Measurements from ENCODE around the gene HNRNPUL1.
"Not testable (repeated sequence)": the region's sequence is repeated elsewhere in the genome, so short reads cannot be mapped to it uniquely, and the experiment has no call there.

HNRNPUL1 gene

GRCh38 chr19:41278478-41278877, 14.3 kb downstream of the HNRNPUL1 start:
- no peak for DNase-seq

GRCh38 chr19:41288673-41289530, 24.7 kb downstream of the HNRNPUL1 start:
- DNase-seq, result no peak

- not testable (repeated sequence) for DNase-seq
Observed at GRCh38 chr19:41289814-41290213, 25.6 kb downstream of the HNRNPUL1 start.

DNA sequence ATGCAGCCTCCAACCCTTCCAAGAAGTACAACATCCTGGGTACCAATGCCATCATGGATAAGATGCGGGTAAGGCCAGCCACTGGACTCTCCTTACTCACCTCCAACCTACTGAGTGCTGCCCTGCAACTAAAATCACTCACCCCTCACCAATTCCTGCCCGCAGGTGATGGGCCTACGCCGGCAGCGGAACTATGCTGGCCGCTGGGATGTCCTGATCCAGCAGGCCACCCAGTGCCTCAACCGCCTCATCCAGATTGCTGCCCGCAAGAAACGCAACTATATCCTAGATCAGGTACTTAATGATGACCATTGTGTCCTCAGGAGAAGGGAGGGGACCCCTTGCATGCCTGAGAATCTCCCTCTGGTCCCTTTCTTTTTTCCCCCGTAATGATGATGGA, 30.2 kb downstream of the HNRNPUL1 start:
- no peak for DNase-seq

- DNase-seq, result no peak
Observed at GRCh38 chr19:41295499-41295898, 31.3 kb downstream of the HNRNPUL1 start.

DNA sequence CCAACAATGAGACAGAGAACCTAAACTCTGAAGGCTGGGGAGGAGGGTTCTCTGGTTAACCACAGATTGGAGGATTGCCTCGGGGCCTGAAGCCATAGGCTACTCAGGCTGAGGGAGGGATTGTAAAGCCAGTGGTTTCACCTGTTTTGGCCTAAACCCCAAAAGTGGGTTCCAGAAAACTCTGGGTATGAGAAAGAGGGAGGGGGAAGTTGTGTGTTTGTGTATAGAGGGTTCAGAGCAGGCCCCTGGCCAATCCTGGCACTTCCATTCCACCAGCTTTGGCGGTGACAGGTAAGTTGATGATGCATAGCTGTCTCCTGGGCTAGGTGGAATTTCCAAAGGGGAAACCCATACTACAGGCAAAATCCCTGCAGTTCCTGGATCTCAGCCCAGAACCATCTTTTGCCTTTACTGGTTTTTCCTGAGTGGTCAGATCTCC, 32.3 kb downstream of the HNRNPUL1 start:
- no peak for DNase-seq

GRCh38 chr19:41297628-41298347, 33.6 kb downstream of the HNRNPUL1 start:
- DNase-seq, result no peak

DNA sequence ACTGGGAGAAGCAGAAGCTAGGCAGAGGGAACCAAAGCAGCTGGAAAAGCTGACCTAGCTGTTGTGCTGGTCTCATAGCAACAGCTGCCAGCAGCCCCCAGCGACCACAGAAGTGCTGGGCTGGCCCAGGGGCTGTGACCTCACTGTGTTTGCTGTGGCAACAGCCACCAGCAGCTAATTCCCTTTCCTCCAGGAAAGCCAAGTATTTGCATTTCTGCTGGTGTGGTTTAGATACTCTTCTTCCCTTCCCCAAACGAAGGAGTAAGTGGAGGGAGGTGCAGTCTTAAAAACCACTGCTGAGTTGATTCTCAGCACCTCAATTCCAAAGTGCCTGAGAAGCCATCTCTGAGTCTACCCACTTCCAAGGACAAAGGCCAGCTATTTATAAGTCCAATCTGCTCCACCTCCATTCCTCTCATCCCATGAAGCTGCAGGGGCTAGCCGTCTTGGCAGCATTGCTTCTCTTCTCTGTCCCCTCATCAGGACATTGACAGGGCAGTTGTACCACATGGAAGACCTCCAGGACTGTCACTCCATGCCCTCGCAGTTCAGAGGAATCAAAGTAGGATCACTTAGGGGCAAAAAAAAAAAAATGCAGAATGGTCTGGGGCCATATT, 34.3 kb downstream of the HNRNPUL1 start:
- peak; percentile 34 for DNase-seq

- no peak for DNase-seq
Observed at GRCh38 chr19:41299046-41299754, 35.0 kb downstream of the HNRNPUL1 start.

DNA sequence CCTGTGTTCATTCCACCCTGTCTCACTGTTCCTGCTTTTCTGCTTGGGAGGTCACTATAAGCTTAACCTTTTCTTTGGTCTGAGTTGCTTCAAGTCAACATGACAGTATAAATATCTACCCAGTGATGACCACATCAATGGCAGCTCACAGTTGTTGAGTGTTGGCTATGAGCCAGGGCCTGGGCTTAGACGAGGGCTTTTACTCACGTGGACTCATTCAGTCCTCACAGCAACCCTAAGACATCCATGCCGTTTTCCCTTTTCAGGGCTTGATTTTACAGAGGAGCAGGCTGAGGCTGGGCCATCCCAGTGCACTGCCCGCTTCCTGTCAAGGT, 35.5 kb downstream of the HNRNPUL1 start:
- no peak for DNase-seq

- DNase-seq, result no peak
Observed at GRCh38 chr19:41300555-41300954, 36.4 kb downstream of the HNRNPUL1 start.

- DNase-seq, result peak; percentile 82
Observed at GRCh38 chr19:41302624-41303351, 38.6 kb downstream of the HNRNPUL1 start.

DNA sequence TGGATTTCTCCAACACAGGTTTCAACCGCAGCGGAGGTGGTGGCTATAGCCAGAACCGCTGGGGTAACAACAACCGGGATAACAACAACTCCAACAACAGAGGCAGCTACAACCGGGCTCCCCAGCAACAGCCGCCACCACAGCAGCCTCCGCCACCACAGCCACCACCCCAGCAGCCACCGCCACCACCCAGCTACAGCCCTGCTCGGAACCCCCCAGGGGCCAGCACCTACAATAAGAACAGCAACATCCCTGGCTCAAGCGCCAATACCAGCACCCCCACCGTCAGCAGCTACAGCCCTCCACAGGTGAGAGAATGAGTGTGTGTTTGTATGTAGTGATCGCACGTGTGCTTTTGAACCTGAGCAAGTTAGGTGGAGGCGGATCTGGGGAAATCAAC, 39.8 kb downstream of the HNRNPUL1 start:
- DNase-seq, result no peak

DNA sequence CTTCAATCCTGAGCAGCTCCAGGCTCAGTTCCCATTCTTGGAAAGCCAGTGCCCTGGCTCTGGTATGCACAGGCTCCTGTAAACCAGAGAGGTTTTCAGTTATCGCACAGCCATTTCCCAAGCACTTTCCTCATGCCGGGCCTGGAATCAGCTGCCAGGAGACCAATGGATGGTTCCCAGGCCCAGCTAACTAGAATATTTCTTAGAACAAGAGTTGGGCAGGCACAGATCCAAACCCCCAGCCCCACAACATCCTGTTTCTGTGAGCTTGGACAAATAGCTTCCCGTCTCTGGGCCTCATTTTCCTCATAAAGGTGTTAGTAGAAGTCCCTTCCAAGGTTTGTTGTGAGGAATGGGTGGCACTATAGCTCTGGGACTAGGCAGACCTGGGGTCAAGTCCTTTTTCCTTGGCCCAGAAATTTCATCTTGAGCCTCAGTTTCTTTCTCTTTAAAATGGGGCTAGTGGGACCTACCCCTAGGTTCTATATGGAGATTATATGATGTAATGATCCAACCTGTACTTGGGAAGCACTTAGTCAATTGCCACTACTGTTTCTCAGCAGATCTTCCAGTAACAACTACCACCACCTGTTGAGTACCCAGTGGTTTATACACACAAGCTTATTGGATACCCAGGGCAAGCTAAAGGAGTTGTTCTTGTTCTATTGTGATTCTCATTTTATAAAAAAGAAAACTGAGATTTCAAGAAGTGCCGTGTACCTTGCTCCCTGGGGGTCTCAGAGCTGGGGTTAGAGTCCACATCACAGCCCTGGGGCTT, 40.7 kb downstream of the HNRNPUL1 start:
- DNase-seq, result no peak

DNA sequence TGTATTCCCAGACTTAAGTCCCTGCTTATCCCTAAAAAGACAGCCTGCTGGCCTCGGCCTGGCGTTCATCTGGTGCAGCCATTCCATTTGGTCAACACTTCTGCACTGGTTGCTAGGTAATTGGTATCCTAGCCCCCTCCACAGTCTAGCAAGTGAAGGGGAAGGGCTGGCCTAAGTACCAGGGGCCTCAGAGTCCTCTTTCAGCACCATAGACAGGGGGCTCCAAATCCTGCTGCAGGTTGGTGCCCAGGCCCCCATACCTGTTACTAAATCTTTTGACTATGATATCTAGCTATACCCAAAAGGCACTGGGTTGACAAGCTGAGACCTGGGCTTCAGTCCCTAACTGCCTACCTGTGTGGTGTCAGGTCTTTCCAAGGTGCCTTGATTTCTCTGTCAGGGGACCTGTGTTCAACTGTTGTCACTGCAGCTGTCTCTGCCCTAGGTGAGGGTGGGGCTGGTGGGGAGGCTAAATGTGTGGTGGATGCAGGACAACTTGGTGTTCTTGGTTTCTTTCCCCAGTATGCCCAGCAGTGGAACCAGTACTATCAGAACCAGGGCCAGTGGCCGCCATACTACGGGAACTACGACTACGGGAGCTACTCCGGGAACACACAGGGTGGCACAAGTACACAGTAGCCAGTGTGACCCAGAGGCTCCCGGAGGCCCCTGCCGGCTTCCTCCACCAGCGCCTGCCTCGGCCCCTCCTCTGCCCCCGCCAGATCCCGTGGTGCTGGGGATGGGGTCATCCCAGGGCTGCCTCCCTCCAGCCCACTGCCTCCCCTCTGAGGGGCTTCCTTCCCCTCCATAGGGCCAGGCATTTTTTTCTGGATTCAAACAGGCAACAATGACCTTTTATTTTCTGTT, 42.0 kb downstream of the HNRNPUL1 start:
- no peak for DNase-seq

DNA sequence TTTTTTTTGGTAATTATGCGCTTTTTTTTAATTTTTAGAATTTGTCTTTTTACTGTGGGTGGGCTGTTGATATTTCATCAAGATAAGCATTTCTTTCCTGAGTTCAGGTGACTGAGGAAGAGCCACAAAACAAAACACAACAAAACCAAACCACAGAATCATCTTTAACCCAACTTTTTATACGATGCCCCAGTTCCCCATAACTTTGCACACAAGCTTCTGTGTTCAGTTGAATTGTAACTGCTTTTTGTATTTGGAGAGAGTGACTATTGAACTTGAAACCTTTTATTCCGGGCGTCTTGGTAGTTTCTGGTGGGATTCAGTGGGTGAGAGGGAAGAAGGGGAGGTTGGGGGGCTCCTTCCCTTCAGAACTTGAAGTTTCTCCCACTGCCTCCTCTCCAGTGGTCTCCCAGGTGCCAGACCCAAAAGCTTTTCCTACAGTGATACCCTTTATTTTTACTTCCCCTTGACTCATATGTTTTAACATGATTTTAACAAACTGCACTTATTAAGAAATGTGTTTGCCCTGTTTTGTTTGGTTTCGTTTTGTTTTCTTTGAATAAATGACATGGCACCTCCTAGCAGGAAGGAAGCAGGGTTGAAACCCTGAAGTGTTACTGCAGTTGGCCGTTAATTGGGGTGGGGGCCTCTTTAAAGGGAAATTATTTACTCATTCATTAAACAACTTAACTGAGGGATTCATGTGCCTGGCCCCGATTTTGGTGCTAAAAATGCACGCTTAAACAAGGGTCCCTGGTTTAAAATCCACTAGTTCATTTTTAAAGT, 43.1 kb downstream of the HNRNPUL1 start:
- peak; percentile 73 for DNase-seq

GRCh38 chr19:41307954-41308449, 43.8 kb downstream of the HNRNPUL1 start:
- no peak for DNase-seq

- DNase-seq, result peak; percentile 92
Observed at GRCh38 chr19:41308450-41309179, 44.4 kb downstream of the HNRNPUL1 start.

Data from activated CD4-positive, alpha-beta T cell treated with anti-CD3 and anti-CD28 coated beads, Interleukin-10, Interleukin-2, amounts not matched to agents 100 ng/mL and 50 ng/mL, durations not matched to agents 16 hours and 8 hours (primary cell).